NCI-H2107 treated with DMSO at 0.1 percent for 48 hours (cell line): ENCODE data around the gene PLBD2.
A peak's percentile ranks its signal among the peaks of the same experiment; 100 is the strongest.

ENCODE experiments used
- DNase-seq: peaks from one replicate; lab custom pipeline; 2025; ENCODE audit not compliant: unreplicated experiment; lab: John Stamatoyannopoulos, UW

Gene PLBD2

GRCh38 chr12:113416091-113416754 lies 57.8 kb downstream of the PLBD2 start:
- DNase-seq, result no peak

GRCh38 chr12:113418213-113418879 lies 60.0 kb downstream of the PLBD2 start:
- no peak for DNase-seq

DNA sequence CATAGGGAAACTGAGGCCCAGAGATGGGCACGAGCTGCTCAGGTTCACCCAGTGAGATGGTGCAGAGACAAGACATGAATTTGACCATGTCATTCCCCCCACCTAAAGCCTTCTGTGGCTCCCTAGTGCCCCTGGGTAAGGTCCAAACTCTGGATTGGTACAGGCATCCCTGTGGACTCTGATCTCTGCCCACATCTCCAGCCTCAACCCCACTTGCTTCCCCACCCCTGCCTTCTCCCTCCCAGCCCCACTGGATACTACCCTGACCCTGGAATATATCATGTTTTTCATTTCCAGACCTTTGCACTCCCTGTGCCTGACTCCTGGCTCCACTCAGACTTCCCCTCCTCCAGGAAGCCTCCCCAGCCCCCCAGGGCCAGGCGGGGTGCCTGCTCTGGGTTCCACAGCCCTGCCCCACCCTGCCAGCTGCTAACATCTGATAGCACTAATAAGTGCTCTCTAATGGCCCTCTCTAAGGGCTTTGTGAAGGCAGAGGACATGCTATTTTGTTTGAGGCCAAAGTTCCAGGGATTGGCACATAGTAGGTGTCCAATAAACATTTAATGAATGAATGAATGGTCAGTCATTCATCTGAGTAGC lies 62.7 kb downstream of the PLBD2 start:
- no peak for DNase-seq

DNA sequence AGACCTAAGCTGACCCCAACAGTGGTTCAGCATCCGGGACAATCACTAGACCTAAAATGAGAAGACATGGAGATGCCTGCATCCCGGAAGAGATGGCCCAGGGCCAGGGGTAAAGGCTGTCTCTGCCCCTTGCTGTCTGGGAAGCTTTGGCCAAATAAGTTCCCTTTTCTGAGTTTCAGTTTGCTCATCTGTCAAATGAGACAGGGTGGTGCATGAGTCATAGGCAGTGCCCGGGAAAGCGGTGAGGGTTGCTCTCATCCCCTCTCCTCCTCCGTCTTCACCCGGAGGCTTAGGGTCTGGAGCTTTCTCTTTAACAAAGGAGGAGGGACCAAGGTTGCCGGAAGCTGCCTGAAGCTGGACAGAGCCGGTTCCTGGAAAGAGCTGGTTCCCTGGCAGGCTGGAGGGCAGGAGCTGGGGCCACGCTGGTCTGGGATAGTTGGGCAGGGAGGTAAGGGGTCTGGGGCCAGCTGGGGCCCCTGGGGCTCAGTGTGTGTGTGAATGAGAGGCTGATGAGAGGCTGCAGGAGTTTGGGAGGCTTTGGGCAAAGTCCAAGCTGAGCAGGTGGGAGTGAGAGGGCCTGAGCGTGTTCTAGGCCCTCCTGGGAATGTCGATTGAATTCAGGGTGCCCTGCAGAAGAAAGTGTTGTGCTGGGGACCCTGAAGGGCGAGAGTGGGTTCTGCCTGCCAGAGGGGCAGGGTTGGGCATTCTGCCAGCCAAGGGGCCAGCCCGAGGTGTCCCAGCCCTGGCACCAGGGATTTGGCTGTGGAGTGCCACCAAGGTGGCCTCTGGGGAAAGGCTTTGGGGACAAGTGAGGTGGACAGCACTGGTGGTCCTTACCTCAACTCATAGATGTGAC lies 63.9 kb downstream of the PLBD2 start, which contains the start of gene SDSL:
SDSL (plus strand) TSS at position 351 of the 856 bp plus-strand sequence. CDS start 5,603 bp downstream, outside the sequence.
- DNase-seq, result peak; percentile 50

DNA sequence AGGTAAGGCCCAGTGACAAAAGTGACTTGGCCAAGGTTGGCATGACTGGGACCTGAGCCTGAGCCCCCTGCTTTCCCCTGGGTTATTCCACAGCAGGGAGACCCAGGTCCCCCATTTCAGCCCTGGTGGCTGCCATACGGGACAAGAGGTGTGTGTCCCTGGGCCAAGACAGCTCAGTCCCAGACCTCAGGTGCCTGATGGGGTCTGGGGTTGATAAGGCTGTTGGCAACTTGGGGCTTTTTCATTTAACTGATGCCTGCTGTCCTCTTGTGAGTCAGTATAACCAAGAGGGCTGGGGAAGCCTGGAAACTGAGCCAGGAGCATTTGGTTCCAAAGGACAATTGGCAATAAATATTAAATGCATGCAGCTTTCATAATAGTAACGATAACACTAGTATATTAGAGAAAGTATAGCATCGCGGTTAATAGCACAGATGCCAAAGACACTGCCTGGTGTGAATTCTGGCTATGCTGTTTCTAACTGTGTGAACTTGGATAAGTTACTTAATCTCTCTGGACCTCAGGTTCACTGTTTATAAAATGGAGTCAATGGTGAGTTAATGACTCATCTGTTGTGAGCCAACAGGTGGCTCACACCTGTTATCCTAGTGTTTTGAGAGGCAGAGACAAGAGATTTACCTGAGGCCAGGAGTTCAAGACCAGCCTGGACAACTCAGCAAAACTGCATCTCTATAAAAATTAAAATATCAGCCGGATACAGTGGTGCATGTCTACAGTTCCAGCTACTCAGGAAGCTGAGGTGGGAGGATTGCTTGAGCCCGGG lies 64.7 kb downstream of the PLBD2 start:
- DNase-seq, result no peak

DNA sequence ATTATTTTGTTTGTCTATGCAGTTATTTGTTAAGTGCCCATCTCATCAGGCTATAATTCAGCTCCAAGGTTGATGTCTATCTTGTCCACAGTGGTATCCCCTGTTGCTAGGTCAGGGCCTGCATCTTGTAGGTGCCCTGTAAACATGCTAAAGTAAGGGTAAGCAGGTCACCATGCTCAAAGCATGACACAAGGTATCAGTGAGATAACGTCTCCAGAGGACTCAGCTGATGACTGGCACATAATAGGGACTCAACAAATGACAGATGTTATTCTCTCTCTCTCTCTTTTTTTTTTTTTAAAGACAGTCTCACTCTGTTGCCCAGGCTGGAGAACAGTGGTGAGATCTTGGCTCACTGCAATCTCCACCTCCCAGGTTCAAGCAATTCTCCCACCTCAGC lies 66.1 kb downstream of the PLBD2 start:
- no peak for DNase-seq

- no peak for DNase-seq
Observed at GRCh38 chr12:113424915-113425823, 66.8 kb downstream of the PLBD2 start.

- no peak for DNase-seq
Observed at GRCh38 chr12:113425960-113426453, 67.6 kb downstream of the PLBD2 start.

DNA sequence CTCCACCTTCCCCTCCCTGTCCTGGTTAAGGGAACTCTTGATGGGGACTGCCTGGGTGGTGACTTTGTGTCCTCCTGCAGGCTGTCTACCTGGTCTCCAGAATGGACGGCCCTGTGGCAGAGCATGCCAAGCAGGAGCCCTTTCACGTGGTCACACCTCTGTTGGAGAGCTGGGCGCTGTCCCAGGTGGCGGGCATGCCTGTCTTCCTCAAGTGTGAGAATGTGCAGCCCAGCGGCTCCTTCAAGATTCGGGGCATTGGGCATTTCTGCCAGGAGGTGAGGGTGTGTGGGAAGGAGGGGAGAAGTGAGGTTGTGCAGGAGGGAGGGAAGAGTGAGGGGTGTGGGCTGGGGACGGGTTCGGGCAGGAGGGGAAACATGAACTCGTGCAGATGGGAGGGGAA lies 69.5 kb downstream of the PLBD2 start:
- DNase-seq, result no peak

- DNase-seq, result no peak
Observed at GRCh38 chr12:113428482-113428881, 70.1 kb downstream of the PLBD2 start.

DNA sequence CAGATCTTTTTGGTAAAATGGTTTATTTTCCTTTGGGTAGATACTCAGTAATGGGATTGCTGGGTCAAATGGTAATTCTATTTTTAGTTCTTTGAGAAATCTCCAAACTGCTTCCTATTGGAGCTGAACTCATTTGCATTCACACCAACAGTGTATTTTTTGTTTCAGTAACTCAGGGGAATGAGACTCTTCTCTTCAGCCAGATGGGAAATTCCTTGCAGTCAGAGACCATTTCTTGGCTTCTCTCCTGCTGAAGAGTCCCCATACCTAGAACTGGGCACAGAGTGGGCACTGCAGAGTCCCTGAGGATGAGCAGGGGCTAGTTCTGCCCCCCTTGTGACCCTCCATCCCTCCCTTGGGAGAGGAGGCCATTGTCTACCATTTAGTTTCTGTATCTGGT lies 74.6 kb downstream of the PLBD2 start:
- no peak for DNase-seq

DNA sequence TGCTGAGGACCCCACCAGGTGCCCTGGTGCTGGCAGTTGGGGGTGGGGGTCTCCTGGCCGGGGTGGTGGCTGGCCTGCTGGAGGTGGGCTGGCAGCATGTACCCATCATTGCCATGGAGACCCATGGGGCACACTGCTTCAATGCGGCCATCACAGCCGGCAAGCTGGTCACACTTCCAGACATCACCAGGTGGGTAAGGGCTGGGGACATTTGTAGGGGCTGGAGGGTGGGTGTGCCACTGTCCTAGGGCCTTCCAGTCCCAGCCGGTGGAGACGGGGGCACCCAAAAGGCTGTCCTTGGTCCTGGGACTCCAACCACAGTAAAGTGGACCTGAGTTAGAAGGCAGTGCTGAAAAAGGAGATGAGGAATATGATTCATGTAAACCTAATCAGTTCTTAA lies 77.0 kb downstream of the PLBD2 start:
- DNase-seq, result no peak

- DNase-seq, result no peak
Observed at GRCh38 chr12:113436586-113436985, 78.2 kb downstream of the PLBD2 start.

GRCh38 chr12:113436993-113437728 lies 78.8 kb downstream of the PLBD2 start:
- no peak for DNase-seq

GRCh38 chr12:113437729-113438100 lies 79.3 kb downstream of the PLBD2 start:
- no peak for DNase-seq

- no peak for DNase-seq
Observed at GRCh38 chr12:113438523-113439300, 80.3 kb downstream of the PLBD2 start.

GRCh38 chr12:113439301-113439597 lies 80.9 kb downstream of the PLBD2 start:
- DNase-seq, result no peak

DNA sequence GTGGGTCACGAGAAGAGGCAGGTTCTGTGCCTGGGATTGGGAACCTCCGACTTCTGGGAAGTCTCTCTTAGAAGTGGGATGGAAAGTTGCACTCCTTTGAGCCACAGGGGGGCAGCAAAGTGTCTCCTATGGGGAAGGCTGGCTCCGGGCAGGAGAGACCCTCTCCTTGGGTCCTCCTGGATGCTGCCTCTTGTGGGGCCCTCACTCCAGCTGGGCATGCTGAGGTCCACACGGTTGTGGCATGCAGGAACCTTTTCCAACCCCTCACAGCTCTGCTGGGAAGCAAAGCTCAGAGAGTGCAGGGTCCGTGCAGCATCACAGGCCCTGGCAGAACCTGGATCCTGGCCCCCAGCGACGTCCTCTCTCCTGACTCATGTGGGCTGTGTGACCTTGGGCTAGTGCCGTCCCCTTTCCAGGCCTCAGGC lies 81.2 kb downstream of the PLBD2 start:
- peak; percentile 29 for DNase-seq
